Ishikawa (cell line): ENCODE results near the gene GRIK2.

Source experiments
- CEBPB ChIP-seq: IDR thresholded peaks from 2 replicates; pipeline ENCODE4 v1.6.1; 2012
- CREB1 ChIP-seq: IDR thresholded peaks from 2 replicates; pipeline ENCODE4 v1.6.1; 2012; ENCODE audit warnings: low read depth
- EGR1 ChIP-seq: IDR thresholded peaks from 2 replicates; pipeline ENCODE4 v1.6.1; 2012
- EP300 ChIP-seq: IDR thresholded peaks from 2 replicates; pipeline ENCODE4 v1.6.1; 2012; ENCODE audit warnings: borderline replicate concordance
- FOXM1 ChIP-seq: IDR thresholded peaks from 2 replicates; pipeline ENCODE4 v1.6.1; 2012; ENCODE audit warnings: low read depth, borderline replicate concordance
- MAX ChIP-seq: IDR thresholded peaks from 2 replicates; pipeline ENCODE4 v1.6.1; 2012
- NFIC ChIP-seq: IDR thresholded peaks from 2 replicates; pipeline ENCODE4 v1.6.1; 2012
- RAD21 ChIP-seq: IDR thresholded peaks from 2 replicates; pipeline ENCODE4 v1.6.1; 2012; ENCODE audit warnings: low read depth
- REST ChIP-seq: IDR thresholded peaks from 2 replicates; pipeline ENCODE4 v1.6.1; 2012; ENCODE audit warnings: low read depth, mild to moderate bottlenecking
- TAF1 ChIP-seq: IDR thresholded peaks from 2 replicates; pipeline ENCODE4 v1.6.1; 2012; ENCODE audit warnings: low read depth, mild to moderate bottlenecking
- TCF12 ChIP-seq: IDR thresholded peaks from 2 replicates; pipeline ENCODE4 v1.6.1; 2012; ENCODE audit warnings: low read depth
- TEAD4 ChIP-seq: IDR thresholded peaks from 2 replicates; pipeline ENCODE4 v1.6.1; 2012
- USF1 ChIP-seq: IDR thresholded peaks from 2 replicates; pipeline ENCODE4 v1.6.1; 2012
- YY1 ChIP-seq: IDR thresholded peaks from 2 replicates; pipeline ENCODE4 v1.6.1; 2012; ENCODE audit warnings: low read depth
- ZBTB7A ChIP-seq: IDR thresholded peaks from 2 replicates; pipeline ENCODE4 v1.6.1; 2012; ENCODE audit warnings: low read depth

Gene GRIK2

GRCh38 chr6:101826269-101826668 is 432.8 kb downstream of the GRIK2 start:
- TF ChIP-seq REST (no peak), RAD21 (no peak), FOXM1 (no peak), EGR1 (no peak)

GRCh38 chr6:101826678-101827077 is 433.2 kb downstream of the GRIK2 start:
- TF ChIP-seq NFIC (no peak), MAX (no peak), CEBPB (no peak), REST (no peak), EGR1 (no peak), CREB1 (no peak), RAD21 (no peak), TAF1 (no peak), FOXM1 (no peak), ZBTB7A (no peak), YY1 (no peak), TCF12 (no peak)

- no peak for TF ChIP-seq TEAD4
- no peak for TF ChIP-seq RAD21
- no peak for TF ChIP-seq ZBTB7A
- TF ChIP-seq CEBPB: no peak
- TF ChIP-seq USF1: no peak
- TF ChIP-seq TAF1: no peak
- no peak for TF ChIP-seq CREB1
- no peak for TF ChIP-seq REST
- no peak for TF ChIP-seq NFIC
- no peak for TF ChIP-seq FOXM1
- TF ChIP-seq TCF12: no peak
- TF ChIP-seq EGR1: no peak
- no peak for TF ChIP-seq MAX
- no peak for TF ChIP-seq YY1
- no peak for TF ChIP-seq EP300
Measured at GRCh38 chr6:101830501-101831031, 437.1 kb downstream of the GRIK2 start.

GRCh38 chr6:101832371-101832770 is 438.9 kb downstream of the GRIK2 start:
- TF ChIP-seq FOXM1 (no peak), USF1 (no peak), REST (no peak), CEBPB (no peak), RAD21 (no peak), EP300 (no peak), TCF12 (no peak), YY1 (no peak), EGR1 (no peak)
